GM18502 (cell line): ENCODE data around the gene ATM.
"Not testable (repeated sequence)": the region's sequence is repeated elsewhere in the genome, so short reads cannot be mapped to it uniquely, and the experiment has no call there.

Source experiments
- ATAC-seq: cut with Tn5 transposase; IDR thresholded peaks from one replicate; pipeline ENCODE4 v1.9.1; 2021; ENCODE audit warnings: mild to moderate bottlenecking; ENCODE audit not compliant: unreplicated experiment, poor library complexity

ATM gene

DNA sequence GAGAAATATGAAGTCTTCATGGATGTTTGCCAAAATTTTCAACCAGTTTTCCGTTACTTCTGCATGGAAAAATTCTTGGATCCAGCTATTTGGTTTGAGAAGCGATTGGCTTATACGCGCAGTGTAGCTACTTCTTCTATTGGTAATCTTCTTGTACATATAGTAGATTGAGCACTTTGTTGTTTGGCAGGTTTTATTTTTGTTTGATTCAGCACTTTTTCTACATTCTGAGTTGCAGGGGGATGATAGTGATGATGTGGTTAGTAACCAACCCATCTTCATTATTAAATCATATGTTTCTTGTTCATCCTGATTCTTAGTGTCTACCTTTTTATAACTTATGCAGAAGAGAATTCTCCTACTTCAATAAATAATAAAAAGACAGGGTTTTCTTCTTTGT is 122.9 kb downstream of the ATM start:
- no peak for ATAC-seq

DNA sequence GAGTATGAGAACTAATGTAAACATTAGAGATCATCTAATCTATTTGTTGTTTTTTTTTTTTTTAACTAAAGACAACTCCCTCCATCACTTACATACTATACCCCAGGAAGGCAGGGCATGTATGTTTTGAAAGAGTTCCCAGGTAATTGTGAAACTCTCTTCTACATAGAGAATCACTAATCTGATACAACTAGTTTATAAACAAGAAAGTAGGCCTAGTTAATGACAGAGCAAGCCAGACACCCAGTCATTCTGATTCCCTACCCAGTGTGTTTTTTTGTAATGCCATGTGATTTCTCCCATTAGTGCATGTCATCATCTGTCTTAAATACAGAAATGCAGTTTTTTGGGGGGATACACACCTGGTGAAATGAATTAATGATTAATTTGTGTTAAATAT is 123.6 kb downstream of the ATM start:
- no peak for ATAC-seq

DNA sequence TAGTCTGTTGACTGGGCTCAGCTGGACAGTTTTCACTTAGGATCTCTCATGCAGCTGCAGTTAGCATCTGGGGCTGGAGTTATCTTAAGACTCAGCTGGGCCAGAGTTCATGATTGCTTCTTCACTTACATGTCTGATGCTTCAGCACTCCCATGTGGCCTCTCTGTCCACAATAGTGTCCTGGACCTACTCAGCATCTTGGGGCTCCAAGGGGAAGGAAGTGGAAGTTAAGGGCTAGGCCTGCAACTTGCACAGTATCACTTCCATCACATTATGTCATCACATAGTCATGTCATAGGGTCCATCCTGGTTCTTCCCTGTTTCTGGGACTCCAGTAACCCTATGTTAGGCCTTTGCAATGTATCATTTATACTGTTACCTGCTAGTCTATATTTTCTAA is 128.6 kb downstream of the ATM start:
- no peak for ATAC-seq

DNA sequence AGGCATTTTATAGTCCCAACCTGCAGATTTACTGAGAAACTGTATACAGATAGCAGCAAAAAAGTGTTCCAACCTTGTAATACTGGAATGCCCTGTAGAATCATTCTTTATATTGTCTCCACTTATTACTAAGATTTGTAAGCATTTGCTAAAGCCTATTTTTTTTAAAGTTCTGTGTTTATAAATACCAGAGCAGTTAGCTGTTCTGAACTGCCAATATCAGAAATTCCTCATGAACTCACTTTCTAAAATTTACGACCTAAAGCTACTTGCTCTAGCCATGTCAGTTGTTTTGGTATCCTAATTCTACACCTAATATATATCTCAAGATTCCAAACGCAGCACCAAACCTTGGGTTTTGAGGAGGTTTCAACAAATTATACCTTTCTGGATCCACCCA is 141.3 kb downstream of the ATM start:
- no peak for ATAC-seq

DNA sequence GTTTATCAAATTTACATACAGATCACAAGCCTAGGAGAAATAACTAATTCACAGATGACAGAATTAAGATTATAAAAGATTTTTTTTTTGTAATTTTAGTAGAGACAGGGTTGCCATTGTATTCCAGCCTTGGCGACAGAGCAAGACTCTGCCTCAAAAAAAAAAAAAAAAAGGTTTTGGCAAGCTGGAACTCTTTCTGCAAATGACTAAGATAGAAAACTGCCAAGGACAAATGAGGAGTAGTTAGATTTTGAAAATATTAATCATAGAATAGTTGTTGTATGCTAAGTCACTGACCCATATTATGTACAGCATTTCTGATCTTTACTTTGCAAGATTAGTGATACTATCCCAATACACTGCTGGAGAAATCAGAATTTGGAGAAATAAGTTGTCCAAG is 145.3 kb downstream of the ATM start:
- no peak for ATAC-seq

DNA sequence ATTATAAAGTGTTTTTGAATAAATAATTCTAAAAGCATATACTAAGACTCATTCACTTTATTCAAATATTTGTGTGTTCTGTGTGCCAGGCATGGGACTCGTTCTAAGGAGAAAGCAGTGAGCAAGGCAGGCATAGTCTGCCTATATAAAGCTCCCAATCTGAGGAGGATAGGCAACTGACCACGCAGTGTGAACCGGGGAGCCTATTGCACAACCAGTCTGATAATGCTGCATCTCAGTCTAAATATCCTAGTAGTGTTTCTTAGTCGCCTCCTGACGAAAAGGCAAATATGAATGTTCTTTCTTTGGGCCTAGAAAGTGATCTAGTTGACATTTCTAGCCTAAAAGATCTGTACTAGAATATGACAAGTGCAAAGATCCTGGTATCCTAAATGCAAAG is 146.2 kb downstream of the ATM start:
- no peak for ATAC-seq

DNA sequence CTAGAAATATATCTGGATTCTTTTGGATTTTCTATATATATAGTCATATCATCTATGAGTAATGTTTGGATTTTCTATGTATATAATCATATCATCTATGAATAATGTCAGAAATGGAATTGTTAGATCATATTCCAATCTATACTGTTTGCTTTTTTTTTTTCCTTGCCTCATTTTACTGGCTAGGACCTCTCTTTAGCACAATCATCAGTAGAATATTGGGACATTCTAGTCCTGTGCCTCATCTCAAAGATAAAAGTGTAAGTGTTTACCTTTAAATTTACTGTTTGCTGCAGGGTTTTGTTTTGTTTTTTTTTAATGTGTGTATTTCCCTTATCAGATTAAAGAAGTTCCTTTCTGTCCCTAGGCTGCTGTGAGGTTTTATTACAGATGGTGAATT is 147.4 kb downstream of the ATM start:
- ATAC-seq = no peak

DNA sequence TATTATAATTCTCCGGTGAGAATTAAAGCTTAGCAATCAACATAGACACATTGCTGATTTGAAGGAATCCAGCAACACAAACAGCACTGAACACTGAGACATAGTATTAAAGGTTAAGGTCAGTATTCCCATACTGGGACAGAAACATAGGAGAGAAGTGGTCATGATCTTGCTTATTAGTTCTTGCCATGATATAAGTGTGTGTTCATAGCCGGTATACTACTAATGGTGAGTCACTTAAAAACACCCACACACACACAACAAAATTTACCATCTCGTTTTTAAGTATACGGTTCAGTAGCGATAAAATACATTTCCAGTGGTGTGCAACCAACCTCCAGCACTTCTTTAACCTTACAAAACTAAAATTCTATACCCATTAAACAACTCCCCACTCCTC is 148.1 kb downstream of the ATM start:
- ATAC-seq = no peak

DNA sequence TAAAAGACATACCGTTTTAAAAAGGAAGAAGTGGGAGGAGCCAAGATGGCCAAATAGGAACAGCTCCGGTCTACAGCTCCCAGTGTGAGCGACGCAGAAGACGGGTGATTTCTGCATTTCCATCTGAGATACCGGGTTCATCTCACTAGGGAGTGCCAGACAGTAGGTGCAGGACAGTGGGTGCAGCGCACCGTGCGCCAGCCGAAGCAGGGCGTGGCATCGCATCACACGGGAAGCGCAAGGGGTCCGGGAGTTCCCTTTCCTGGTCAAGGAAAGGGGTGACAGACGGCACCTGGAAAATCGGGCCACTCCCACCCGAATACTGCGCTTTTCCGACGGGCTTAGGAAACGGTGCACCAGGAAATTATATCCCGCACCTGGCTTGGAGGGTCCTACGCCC is 150.6 kb downstream of the ATM start:
- ATAC-seq = not testable (repeated sequence)

DNA sequence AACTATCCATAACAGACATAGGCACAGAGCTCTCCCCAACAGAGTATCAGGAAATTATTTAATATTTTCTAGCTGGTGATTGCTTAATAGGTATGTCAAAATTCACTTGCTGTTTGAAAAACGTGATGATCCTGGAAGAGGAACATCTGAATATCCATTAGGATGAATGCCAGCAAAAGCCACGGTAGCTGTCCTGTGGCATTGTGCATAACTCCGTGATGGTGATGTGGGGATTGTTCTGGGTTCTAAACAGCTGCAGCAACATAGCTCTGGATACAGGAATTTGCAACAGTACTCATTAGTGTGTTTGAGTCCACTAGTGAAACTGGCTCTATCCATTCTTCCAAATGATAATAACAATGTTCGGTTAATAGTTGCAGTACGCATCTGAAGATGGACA is 165.7 kb downstream of the ATM start:
- no peak for ATAC-seq

DNA sequence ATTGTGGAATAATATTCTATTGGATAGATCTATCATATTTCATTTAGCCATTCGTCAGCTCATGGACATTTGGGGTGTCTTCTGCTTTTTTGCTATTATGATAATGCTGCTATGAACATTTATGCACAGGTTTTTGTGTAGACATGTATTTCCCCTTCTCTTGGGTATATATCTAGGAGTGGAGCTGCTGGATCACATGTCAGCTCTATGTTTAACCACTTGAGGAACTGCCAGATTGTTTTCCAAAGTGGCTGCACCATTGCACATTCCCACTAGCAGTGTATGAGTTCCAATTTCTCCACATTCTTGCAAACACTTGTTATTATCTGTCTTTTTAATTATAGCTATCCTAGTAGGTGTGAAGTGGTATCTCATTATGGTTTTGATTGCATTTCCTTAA is 169.5 kb downstream of the ATM start:
- ATAC-seq = no peak

DNA sequence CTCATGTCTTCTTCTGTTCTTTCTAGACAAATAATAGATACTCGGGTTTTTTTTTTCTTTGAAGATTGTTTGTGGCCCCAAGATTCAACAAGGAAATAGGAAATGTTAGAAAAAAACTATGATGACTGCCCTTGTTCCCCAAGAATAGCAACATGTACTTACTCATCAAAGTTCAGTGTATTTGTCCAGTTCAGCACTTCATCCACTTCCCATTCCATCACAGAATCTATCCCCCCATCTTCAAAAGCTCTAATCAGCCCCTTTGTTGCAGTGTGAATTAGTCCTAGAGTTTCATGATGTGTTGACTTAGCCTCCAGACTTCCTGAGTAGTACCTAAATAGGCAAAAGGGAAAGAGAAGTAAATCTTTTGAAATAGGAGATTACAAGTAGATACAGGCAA is 170.2 kb downstream of the ATM start:
- ATAC-seq = no peak

DNA sequence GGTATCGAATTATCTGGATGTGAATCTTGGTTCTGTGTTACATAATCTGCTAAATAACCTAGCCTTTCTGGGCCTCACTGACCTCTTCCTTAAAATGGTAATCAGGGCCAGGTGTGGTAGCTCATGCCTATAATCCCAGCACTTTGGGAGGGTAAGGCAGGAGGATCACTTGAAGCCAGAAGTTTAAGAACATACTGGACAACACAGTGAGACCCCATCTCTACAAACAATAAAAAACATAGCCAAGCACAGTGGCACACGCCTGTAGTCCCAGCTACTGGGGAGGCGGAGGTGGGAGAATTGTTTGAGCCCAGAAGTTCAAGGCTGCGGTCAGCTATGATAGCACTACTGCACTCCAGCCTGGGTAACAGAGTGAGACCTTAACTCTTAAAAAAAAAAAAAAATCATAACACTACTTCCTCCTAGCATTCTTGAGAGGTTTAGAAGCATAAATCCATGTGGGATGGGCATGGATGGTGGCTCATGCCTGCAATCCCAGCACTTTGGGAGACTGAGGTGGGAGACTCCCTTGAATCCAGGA is 171.9 kb downstream of the ATM start:
- no peak for ATAC-seq

DNA sequence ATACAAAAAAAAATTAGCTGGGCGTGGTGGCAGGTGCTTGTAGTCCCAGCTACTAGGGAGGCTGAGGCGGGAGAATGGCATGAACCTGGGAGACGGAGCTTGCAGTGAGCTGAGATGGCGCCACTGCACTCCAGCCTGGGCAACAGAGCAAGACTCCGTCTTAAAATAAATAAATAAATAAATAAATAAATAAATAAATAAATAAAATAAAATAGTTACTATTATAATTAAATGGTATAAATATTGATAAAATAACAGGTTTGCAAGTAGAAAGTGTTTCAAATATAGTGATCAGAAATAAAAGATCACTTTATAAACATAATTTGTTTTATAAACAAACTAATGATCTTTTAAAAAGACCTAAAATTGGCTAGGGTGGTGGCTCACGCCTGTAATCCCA is 173.8 kb downstream of the ATM start:
- not testable (repeated sequence) for ATAC-seq

DNA sequence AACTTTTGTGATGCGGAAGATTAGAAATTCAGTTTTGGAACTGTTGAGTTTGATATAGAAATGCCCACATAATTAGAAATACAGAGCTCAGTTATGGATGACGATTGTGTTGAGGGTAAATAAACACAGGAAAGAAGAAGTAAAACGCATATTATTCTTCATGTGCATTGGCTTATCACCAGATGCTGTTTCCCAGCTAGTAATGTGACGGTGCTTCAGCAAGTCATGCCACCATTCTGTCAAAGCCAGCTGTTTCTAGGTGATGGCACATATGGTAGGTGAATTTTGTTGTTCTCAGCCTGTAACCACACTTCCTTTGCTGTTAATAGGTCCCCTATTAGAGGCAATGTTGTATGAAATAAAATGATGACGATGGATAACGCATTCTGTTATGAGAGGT is 175.6 kb downstream of the ATM start:
- ATAC-seq = no peak

DNA sequence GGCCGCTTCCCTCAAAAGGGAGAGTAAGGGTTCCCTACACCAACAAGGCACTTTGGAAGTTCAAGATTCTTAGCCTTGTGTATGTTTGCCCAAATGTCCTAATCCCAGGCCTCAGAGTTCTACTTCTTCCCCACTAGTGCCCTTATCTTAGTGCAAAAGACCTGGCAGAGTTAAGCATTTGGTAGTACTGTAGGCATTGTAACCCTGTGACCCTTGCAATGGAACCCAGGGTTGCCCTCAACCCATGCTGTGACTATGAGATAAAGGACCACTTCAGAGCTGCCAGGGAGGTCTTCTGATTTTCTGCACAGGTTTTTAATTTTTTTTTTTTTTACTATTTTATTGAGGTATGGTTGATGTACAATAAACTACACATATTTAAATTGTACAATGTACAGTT is 179.4 kb downstream of the ATM start:
- ATAC-seq = no peak

DNA sequence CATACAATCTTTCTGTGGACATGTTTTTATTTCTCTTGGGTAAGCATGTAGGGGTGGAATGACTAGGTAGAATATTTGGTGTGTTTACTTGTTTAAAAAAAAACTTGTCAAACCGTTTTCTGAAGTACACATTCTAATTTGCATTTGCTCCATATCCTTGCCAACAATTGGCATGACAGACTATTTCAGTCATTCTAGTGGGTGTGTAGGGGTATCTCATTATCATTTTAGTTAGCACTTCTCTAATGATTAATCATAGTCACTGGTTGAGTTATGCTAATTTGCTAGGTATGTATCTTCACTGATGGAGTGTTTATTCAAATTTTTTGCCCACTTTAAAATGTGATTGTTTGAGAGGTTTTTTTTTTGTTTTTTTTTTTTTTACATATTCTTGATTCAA is 180.2 kb downstream of the ATM start:
- ATAC-seq = no peak

DNA sequence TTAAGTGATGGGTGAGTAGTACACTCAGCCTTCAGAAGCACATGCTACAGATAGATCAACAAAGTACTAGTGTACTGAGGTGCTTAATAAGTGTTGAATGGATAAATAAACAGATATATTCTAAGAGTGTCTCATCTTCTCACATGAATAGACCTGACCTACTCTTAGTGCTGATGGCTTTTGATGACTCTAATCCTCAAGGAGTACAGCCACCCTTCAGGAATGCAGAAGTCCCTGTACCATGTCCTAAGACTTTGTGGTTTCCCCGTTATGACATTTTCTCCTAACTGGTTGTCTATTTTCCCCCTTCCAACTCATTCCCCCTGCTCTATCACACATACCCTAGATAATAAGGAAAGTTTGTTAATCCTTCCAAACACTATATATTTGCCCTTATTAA is 182.8 kb downstream of the ATM start:
- ATAC-seq = no peak

DNA sequence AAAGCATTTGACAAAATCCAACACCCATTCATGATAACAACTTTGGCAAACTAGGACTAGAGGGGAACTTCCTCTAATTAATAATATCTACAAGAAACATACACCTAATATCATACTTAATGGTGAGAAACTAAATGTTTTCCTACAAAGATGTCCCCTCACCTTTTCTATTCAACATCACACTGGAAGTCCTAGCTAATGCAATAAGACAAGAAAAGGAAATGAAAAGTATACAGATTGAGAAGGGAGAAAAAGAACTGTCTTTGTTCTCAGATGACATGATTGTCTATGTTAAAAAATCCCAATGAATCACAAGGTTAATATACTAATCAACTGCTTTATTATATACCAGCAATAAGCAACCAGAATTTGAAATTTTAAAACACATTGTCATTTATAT is 192.1 kb downstream of the ATM start:
- ATAC-seq = no peak

DNA sequence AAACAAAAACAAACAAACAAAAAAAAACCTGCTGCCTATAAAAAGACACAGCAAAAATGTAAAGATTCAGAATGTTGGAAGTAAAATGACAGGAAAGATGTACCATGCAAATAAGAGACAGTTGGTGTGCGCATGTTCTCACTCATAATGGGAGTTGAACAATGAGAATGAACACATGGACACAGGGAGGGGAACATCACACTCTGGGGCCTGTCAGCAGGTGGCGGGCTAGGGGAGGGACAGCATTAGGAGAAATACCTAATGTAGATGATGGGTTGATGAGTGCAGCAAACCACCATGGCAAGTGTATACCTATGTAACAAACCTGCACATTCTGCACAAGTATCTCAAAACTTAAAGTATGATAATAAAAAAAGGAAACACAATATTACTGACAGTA is 194.7 kb downstream of the ATM start:
- not testable (repeated sequence) for ATAC-seq
